K562 (cell line): ENCODE results near the gene DENND2C. TPM values are rescaled to one million over a fixed set of nuclear protein-coding genes. Genes with fewer than 3 reads are reported as not detected.
"Not testable (repeated sequence)": the region's sequence is repeated elsewhere in the genome, so short reads cannot be mapped to it uniquely, and the experiment has no call there.

Source experiments
- ATAC-seq: fragments of 200-7000 bp; cut with Tn5 transposase; 3 replicates; pipeline ENCODE4 v1.9.1; 2020; ENCODE audit warnings: moderate library complexity
- BruUV-seq: library from RNA; stranded (reverse); fragments of 400-500 nt; replicated peaks from 2 replicates; lab custom pipeline; 2021; lab: Mats Ljungman, UMichigan
- CTCF ChIA-PET: fragments of 300-600 bp; formaldehyde crosslinking; extraction: SDS; loops from one replicate; lab custom pipeline; 2021; ENCODE audit warnings: low intra/inter-chr PET ratio; lab: Yijun Ruan, JAX
- POLR2A ChIA-PET: fragments of 300-600, 350-650 bp; sonication (Branson Sonifier 250); formaldehyde crosslinking; extraction: SDS; loops from one replicate; lab custom pipeline; 2021; ENCODE audit warnings: antibody characterized with exemption, inconsistent platforms; lab: Yijun Ruan, JAX
- DNase-seq, 4 experiments: peaks; one replicate each; pipeline versions ENCODE4 v3.0.0 to v3.0.0-alpha.2; 2011 to 2018; ENCODE audit warnings: low spot score in 3 of 4, mixed read lengths in 3 of 4; ENCODE audit errors: extremely low read depth in 1 of 4
- FAIRE-seq: peaks from 2 replicates; lab custom pipeline; 2011; peaks lifted over from hg19 to GRCh38; lab: Jason Lieb, UNC
- H2AFZ ChIP-seq: 2 replicates; pipeline ENCODE4 v1.6.0; 2011; ENCODE audit warnings: low read depth, low read length, control low read depth, inconsistent platforms
- H3K27ac ChIP-seq: fragments of 200-600 bp; 3 replicates; pipeline ENCODE4 v1.8.0; 2011; ENCODE audit warnings: low read depth, mild to moderate bottlenecking, control low read depth, inconsistent platforms, low read length, moderate library complexity, mixed read lengths; ENCODE audit errors: extremely low read depth
- H3K27me3 ChIP-seq, 2 experiments: fragments of 300-600 bp in 1 of 2; 2 replicates in 1 of 2; 3 replicates in 1 of 2; pipeline versions ENCODE4 v1.6.0 to v1.8.0; 2011; ENCODE audit warnings: inconsistent platforms in 2 of 2, low read length in 2 of 2, mild to moderate bottlenecking in 1 of 2, mixed read lengths in 1 of 2, moderate library complexity in 1 of 2; ENCODE audit not compliant: control insufficient read depth in 2 of 2, insufficient read depth in 2 of 2
- H3K36me3 ChIP-seq: fragments of 300-600 bp; 3 replicates; pipeline ENCODE4 v1.8.0; 2011; ENCODE audit warnings: mild to moderate bottlenecking, low read length, inconsistent platforms; ENCODE audit not compliant: control insufficient read depth, insufficient read depth
- H3K4me1 ChIP-seq, 2 experiments: fragments of 200-600 bp in 1 of 2; replicated peaks in 1 of 2; 2 replicates in 1 of 2; 3 replicates in 1 of 2; pipeline versions ENCODE4 v1.5.1 to v1.8.0; 2011; ENCODE audit warnings: inconsistent platforms in 2 of 2, low read length in 2 of 2, mild to moderate bottlenecking in 1 of 2, mixed read lengths in 1 of 2, moderate library complexity in 1 of 2; ENCODE audit not compliant: control insufficient read depth in 2 of 2, insufficient read depth in 2 of 2
- H3K4me2 ChIP-seq: 2 replicates; pipeline ENCODE4 v1.6.1; 2011; ENCODE audit warnings: low read length, control low read depth, inconsistent platforms, mixed read lengths; ENCODE audit not compliant: insufficient read depth
- H3K4me3 ChIP-seq: fragments of 200-600 bp; sonication (generic), shearing (Covaris generic); 2 replicates; pipeline ENCODE4 v1.5.1; 2016; ENCODE audit warnings: control low read depth, inconsistent platforms
- H3K79me2 ChIP-seq: fragments of 200-600 bp; 3 replicates; pipeline ENCODE4 v1.8.0; 2011; ENCODE audit warnings: low read length, inconsistent platforms; ENCODE audit not compliant: control insufficient read depth, insufficient read depth
- H3K9ac ChIP-seq, 2 experiments: 2 replicates each; pipeline versions ENCODE4 v1.6.0 to v1.6.1; 2011; ENCODE audit warnings: low read depth in 2 of 2, low read length in 2 of 2, control low read depth in 1 of 2, inconsistent platforms in 1 of 2, mild to moderate bottlenecking in 1 of 2, mixed read lengths in 1 of 2; ENCODE audit not compliant: insufficient read depth in 1 of 2
- H3K9me1 ChIP-seq: one replicate; pipeline ENCODE4 v1.6.0; 2011; ENCODE audit warnings: inconsistent platforms, mild to moderate bottlenecking, low read length, moderate library complexity; ENCODE audit not compliant: control insufficient read depth, insufficient read depth
- H3K9me3 ChIP-seq: replicated peaks from 2 replicates; pipeline ENCODE4 v1.5.1; 2011; ENCODE audit warnings: low read depth, low read length, inconsistent platforms; ENCODE audit not compliant: control insufficient read depth, insufficient read depth
- H4K20me1 ChIP-seq: replicated peaks from 2 replicates; pipeline ENCODE4 v1.6.1; 2011; ENCODE audit warnings: low read length, inconsistent platforms, mixed read lengths; ENCODE audit not compliant: control insufficient read depth, insufficient read depth
- EGR1 ChIP-seq: fragments of 450-650 bp; conservative IDR thresholded peaks from 2 replicates; pipeline ENCODE4 v1.6.1; 2017; ENCODE audit warnings: mild to moderate bottlenecking
- ETV1 ChIP-seq: fragments of 450-650 bp; conservative IDR thresholded peaks from 2 replicates; pipeline ENCODE4 v1.6.1; 2016; ENCODE audit warnings: missing genetic modification characterization, control low read depth, low read depth, missing compliant biosample characterization
- FOSL1 ChIP-seq: fragments of 200-800 bp; sonication (Bioruptor generic); conservative IDR thresholded peaks from 2 replicates; pipeline ENCODE4 v1.6.1; 2016; ENCODE audit warnings: missing genetic modification characterization, missing compliant biosample characterization
- ZNF232 ChIP-seq: sonication (generic); formaldehyde crosslinking; IDR thresholded peaks from 2 replicates; pipeline ENCODE4 v1.8.0; 2022; ENCODE audit warnings: mild to moderate bottlenecking, missing genetic modification reagents
- ZNF668 ChIP-seq: fragments of 250-450 bp; sonication (Bioruptor Pico); IDR thresholded peaks from 2 replicates; pipeline ENCODE4 v1.8.0; 2022; ENCODE audit warnings: mild to moderate bottlenecking, inconsistent platforms
- WGBS: fragments of 100-300 bp; shearing (Covaris generic); methylation state at CpG from one replicate; pipeline ENCODE4 v1.1.6; 2016; ENCODE audit warnings: low coverage, mixed read lengths; ENCODE audit not compliant: insufficient coverage; ENCODE audit errors: missing lambda C conversion rate; 5-methylcytosine and 5-hydroxymethylcytosine counted together
- in situ Hi-C: fragments of 300-500 bp; cut with MboI; formaldehyde crosslinking; loops from 4 replicates; pipeline ENCODE4 v1.15.0; 2018; ENCODE audit warnings: inconsistent platforms, mixed read lengths
- intact Hi-C: fragments of 100-400 bp; cut with micrococcal nuclease; formaldehyde crosslinking; loops from 2 replicates; pipeline ENCODE4 v1.14.2; 2022
- polyA plus RNA-seq, 8 experiments: library from polyadenylated mRNA; depleted of rRNA in 4 of 8; stranded (reverse) in 5 of 8; unstranded in 3 of 8; fragments of >200 nt; fragmentation: Nextera tagmentation in 2 of 8; fragmentation: Illumina TruSeq in 1 of 8; extraction: Ambion mirVana in 2 of 8; extraction: Trizol in 1 of 8; gene quantifications; 2 replicates each; pipeline versions ENCODE4 v1.2.1 to v1.2.3, GENCODE V29; 2011 to 2014; ENCODE audit warnings: inconsistent platforms in 1 of 8, missing spikeins in 1 of 8
- total RNA-seq, 7 experiments: library from RNA; depleted of rRNA in 6 of 7; stranded (reverse); fragments of >200 nt in 6 of 7; fragmentation: Illumina TruSeq in 2 of 7; extraction: Trizol in 2 of 7; gene quantifications; 2 replicates each; pipeline versions ENCODE4 v1.2.1 to v1.2.3, GENCODE V29; 2011 to 2021; ENCODE audit warnings: low replicate concordance in 1 of 7
- TF ChIP-seq, protein P1 (sequence below), 3 experiments: IDR thresholded peaks in 2 of 3; conservative IDR thresholded peaks in 1 of 3; 2 replicates each; pipeline ENCODE4 v1.5.1; 2011 to 2012; ENCODE audit warnings: low read length in 3 of 3, mild to moderate bottlenecking in 3 of 3, control low read depth in 2 of 3, improper control_type of control experiment in 1 of 3, inconsistent platforms in 1 of 3, low read depth in 1 of 3, mixed read lengths in 1 of 3, moderate library complexity in 1 of 3; ENCODE audit not compliant: insufficient read depth in 2 of 3
- TF ChIP-seq, protein P2 (sequence below): sonication (generic); IDR thresholded peaks from 2 replicates; pipeline ENCODE4 v1.6.1; 2016

The DENND2C gene
- total and polyA plus RNA-seq, 9 of the 15 experiments (the other 6 are each of a cell fraction or from before 2014, with no cell fraction given) = 0.03 to 0.25 (median 0.14) TPM

DNA sequence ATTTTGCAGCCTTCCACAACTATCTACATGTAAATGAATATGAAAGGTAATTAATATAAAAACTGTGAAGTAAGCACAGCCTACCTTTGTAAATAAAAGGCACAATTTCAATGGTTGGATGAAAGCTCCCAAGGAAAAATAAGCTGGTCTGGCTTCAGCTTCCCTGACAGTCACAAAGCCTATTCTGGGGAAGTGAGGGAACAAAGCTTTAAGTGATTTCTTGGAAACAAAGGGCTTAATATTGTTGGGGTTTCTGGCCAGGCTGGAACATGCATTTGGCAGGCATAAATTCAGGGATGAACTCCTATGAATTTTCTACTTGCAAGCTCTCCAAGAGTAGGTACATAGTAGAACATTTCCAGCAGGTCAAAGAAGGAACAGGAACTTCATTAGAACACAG is 105.7 kb downstream of the DENND2C start (continued):
- TF ChIP-seq, protein P1, sequence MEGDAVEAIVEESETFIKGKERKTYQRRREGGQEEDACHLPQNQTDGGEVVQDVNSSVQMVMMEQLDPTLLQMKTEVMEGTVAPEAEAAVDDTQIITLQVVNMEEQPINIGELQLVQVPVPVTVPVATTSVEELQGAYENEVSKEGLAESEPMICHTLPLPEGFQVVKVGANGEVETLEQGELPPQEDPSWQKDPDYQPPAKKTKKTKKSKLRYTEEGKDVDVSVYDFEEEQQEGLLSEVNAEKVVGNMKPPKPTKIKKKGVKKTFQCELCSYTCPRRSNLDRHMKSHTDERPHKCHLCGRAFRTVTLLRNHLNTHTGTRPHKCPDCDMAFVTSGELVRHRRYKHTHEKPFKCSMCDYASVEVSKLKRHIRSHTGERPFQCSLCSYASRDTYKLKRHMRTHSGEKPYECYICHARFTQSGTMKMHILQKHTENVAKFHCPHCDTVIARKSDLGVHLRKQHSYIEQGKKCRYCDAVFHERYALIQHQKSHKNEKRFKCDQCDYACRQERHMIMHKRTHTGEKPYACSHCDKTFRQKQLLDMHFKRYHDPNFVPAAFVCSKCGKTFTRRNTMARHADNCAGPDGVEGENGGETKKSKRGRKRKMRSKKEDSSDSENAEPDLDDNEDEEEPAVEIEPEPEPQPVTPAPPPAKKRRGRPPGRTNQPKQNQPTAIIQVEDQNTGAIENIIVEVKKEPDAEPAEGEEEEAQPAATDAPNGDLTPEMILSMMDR (IDR thresholded peaks at IDR 0.05 in 2 of 3, conservative IDR thresholded peaks at IDR 0.05 in 1 of 3; ENCODE audit: insufficient read depth in 2 of 3, low read depth in 1 of 3, low read length in 3 of 3) = no peak
- TF ChIP-seq FOSL1 (tag) (no peak), ZNF232 (CRISPR knock-in tag) (no peak), EGR1 (no peak), ETV1 (tag) (no peak), ZNF668 (CRISPR knock-in tag) (no peak)
- TF ChIP-seq, protein P2, sequence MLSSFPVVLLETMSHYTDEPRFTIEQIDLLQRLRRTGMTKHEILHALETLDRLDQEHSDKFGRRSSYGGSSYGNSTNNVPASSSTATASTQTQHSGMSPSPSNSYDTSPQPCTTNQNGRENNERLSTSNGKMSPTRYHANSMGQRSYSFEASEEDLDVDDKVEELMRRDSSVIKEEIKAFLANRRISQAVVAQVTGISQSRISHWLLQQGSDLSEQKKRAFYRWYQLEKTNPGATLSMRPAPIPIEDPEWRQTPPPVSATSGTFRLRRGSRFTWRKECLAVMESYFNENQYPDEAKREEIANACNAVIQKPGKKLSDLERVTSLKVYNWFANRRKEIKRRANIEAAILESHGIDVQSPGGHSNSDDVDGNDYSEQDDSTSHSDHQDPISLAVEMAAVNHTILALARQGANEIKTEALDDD = no peak
- TF ChIP-seq, all 486 proteins: peak for 0

DNA sequence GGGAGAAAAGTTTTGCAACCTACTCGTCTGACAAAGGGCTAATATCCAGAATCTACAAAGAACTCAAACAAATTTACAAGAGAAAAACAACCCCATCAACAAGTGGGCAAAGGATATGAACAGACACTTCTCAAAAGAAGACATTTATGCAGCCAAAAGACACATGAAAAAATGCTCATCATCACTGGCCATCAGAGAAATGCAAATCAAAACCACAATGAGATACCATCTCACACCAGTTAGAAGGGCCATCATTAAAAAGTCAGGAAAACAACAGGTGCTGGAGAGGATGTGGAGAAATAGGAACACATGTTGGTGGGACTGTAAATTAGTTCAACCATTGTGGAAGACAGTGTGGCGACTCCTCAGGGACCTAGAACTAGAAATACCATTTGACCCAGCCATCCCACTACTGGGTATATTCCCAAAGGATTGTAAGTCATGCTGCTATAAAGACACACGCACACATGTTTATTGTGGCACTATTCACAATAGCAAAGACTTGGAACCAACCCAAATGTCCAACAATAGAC is 106.8 kb downstream of the DENND2C start:
- POLR2A ChIA-PET, H3K9ac ChIP-seq, in situ Hi-C loops, H3K27me3 ChIP-seq, H3K27ac ChIP-seq, H3K9me1 ChIP-seq, intact Hi-C loops, H3K79me2 ChIP-seq, H3K4me1 ChIP-seq, H2AFZ ChIP-seq, BruUV-seq, ATAC-seq, H4K20me1 ChIP-seq, H3K4me3 ChIP-seq, CTCF ChIA-PET, H3K4me2 ChIP-seq, DNase-seq, FAIRE-seq, H3K9me3 ChIP-seq: not testable (repeated sequence)
- WGBS = 60% methylated on average over 3 of the region's 3 CpGs
- H3K36me3 ChIP-seq = peaks cover 23% of the 10 kb centered on the region
